Activated CD4-positive, alpha-beta T cell treated with anti-CD3 and anti-CD28 coated beads, Interleukin-2, Interleukin-6, amounts not matched to agents 100 ng/mL and 50 ng/mL, durations not matched to agents 16 hours and 8 hours (primary cell): ENCODE measurements around the gene IP6K3.

Experiments used
- DNase-seq: peaks from one replicate; pipeline ENCODE4 v3.0.0-alpha.2; 2020

Gene IP6K3

DNA sequence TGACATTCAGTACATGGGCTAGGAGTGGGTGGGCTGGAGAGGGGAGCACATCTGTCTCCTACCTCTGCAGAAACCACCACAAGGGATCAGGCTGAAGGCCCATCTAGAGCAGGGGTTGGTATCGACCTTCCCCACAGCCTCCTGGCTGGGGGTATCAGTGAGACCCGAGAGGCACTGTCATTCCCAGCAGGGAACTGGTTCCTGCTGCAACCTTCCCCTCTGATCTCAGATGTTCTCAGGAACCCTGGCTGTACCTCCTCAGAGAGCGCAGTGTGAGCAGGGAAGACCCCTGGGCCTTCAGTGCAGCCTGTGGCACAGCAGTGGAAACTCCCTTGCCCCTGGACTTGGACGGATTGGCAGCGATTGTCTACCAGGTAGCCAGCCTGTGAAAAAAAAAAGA, 7.8 kb downstream of the IP6K3 start:
- no peak for DNase-seq

- DNase-seq, result no peak
These were observed 8.6 kb downstream of the IP6K3 start for GRCh38 chr6:33738153-33738552.

DNA sequence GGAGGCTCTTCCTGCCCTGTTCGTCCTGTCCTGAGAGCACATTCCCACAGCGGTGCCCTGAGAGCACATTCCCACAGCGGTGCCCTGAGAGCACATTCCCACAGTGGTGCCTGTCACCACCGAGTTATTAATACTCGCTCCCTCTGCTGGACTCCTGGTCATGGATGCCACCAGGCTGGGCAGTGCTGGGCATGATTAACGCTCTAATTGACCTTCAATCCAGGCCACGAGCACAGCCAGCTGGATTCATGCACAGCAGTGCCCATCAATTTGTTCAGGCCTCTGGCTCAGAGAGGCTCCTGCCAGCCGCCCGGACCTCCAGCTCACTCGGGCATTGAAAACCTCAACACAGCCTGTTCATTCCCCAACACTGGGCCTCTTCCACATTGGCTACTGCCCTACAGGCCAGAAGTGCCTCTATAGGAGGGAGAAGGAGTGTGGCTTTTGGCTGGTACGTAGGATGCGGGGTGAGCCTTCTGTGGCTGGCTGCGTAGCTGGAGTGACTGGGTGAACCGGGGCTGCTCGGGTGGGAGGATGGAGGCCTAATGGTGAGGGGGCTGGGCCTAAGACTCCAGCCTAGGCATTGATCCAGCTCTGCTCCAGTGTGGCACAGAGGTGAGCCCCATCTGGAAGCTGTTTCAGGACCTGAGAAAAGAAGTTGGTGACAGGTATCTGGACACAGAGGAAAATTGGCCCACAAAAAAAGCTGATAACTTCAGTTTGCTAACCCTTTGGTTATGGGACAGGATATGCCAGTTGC, 9.3 kb downstream of the IP6K3 start:
- no peak for DNase-seq

DNA sequence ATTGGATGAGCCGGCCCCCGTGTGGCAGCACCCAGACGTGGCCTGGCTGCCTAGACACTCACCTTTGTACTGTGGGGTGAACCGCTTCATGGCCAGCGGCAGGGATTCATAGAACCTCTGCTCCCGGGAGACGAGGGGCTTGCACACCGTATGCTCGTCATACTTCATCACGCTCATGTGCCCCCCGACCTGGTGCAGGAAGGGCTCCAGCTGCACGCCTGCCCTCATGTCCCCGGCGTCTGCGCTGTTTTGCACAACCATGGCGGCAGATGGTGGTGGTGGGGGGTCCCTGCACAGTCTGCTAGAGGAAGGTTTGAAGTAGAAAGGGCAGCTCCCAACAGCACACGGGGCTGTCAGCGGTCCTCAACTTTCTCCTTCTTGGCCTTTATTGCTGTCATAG, 11.5 kb downstream of the IP6K3 start:
- no peak for DNase-seq

- DNase-seq, result no peak
These were observed 13.0 kb downstream of the IP6K3 start for GRCh38 chr6:33733709-33734007.

GRCh38 chr6:33732817-33733708, 13.6 kb downstream of the IP6K3 start:
- DNase-seq, result no peak

GRCh38 chr6:33732385-33732784, 14.3 kb downstream of the IP6K3 start:
- DNase-seq, result no peak

DNA sequence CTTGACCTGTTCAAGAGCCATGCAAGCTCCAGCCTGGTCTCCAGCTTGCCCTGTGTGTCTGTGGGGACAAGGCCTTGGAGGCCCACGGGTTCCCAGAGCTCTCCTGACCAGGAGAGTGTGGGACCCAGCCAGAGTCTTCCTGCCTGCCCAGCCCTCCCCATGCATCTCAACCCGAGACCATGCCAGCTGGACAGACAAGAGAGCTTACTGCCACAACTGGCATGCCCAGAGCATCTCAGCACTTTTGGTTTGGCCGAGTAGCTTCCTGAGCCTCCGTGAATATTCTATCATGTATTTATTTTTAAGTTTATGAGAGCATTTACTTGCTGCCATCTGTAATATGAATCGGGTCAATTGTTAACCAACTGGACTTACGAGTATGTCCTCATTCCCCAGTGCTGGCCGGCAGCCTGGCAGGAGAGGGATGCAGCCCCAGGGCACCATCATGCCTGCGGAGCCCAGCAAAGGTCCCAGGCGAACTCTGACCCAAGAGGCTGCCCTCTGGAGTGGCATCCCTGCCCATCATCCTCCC, 14.9 kb downstream of the IP6K3 start:
- DNase-seq, result no peak

DNA sequence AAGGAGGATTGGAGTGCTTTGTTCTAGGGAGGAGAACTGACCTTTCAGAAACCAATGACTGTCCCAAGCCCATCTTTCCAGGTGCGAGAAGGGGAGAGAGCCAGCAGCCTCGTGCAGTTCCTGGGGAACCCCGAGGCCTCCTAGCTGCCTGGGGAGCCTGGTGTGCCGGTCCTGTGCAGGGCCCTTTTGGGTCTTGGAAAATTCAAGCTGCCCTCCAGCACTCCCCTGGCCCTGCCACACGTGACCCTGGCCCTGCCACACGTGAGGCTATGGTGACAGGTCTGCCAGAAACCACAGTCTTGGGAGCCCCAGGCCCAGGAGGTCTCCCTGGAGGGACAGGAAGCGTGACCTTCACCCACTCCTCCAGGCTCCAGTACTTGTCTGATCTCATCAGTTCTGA, 15.7 kb downstream of the IP6K3 start:
- no peak for DNase-seq

DNA sequence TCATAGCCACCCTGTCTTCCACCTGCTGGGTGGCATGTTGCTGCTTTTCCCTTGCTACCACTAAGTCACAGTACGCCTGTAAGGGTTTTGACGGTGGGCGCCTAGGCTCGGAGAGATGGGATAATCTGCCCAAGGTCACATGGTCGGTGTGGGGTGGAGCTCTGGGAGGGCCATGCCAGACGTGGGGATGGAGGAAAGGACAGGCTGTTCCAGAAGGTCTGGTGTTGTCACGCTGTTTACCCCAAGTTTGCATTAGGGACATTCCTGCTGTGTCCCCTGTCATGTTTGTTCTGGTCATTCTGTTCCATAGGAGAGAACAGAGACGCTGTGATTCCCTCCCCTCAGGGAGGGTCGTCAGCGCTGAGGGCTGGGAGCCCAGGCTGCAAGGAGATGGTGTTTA, 16.1 kb downstream of the IP6K3 start:
- DNase-seq, result no peak

GRCh38 chr6:33729059-33729458, 17.6 kb downstream of the IP6K3 start:
- no peak for DNase-seq

GRCh38 chr6:33728438-33728837, 18.3 kb downstream of the IP6K3 start:
- DNase-seq, result no peak

- no peak for DNase-seq
These were observed 18.8 kb downstream of the IP6K3 start for GRCh38 chr6:33727932-33728331.

DNA sequence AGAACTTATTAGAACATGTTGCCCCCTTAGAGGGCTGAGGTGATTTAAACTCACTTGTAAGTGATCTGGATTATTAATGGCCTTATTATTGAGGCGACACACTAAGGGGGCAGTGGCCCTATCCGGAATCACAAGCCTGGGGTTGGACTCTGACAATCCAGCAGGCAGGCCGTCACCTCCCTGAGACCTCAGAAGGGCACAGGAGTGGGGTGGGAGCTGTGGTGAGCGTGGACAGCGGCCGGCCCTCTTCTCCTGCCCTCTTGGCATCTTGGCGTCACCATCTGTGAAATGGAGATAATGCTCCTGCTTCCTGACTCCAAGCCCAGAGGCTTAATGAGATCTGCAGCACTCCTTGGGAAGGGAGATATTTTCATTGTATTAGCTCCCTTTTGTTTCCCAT, 19.6 kb downstream of the IP6K3 start:
- DNase-seq, result no peak

- DNase-seq, result no peak
These were observed 20.0 kb downstream of the IP6K3 start for GRCh38 chr6:33726696-33727095.

DNA sequence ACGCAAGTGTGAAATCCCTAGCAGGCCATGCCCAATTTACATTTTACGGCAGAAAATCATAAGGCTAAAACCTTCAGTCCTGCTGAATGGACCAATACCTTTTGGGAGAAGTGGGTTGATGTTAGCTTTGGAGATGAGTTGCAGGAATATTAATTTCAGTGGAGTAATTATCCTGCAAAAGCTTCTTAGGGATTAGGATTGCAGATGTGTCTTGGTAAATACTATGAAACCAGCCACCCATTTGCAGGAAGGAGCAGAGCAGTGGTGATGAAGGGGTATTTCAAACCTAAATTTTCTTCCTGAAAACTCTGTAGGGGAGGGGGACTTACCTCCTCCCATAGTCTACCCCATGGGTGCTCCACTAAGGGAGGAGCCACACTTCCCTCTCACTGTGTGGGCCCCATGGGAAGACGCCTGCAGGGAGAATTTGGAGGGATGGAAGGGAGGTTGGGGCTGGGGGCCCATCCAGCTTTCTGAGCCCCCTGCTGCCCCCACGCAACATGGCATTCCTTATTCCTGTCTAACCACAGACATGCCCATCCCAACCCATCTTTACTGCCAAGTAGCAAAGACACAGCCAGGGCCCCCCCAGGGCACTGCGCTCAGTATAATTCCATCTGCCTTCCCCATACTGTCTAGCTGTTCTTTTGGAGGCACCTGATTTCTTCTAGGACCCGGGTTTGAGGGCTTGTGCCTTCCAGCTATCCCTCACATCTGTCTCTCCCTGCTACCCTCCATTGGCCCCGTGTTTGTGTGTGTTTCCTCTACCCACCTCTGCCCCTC, 20.6 kb downstream of the IP6K3 start:
- DNase-seq, result no peak

GRCh38 chr6:33725222-33725621, 21.5 kb downstream of the IP6K3 start:
- no peak for DNase-seq

DNA sequence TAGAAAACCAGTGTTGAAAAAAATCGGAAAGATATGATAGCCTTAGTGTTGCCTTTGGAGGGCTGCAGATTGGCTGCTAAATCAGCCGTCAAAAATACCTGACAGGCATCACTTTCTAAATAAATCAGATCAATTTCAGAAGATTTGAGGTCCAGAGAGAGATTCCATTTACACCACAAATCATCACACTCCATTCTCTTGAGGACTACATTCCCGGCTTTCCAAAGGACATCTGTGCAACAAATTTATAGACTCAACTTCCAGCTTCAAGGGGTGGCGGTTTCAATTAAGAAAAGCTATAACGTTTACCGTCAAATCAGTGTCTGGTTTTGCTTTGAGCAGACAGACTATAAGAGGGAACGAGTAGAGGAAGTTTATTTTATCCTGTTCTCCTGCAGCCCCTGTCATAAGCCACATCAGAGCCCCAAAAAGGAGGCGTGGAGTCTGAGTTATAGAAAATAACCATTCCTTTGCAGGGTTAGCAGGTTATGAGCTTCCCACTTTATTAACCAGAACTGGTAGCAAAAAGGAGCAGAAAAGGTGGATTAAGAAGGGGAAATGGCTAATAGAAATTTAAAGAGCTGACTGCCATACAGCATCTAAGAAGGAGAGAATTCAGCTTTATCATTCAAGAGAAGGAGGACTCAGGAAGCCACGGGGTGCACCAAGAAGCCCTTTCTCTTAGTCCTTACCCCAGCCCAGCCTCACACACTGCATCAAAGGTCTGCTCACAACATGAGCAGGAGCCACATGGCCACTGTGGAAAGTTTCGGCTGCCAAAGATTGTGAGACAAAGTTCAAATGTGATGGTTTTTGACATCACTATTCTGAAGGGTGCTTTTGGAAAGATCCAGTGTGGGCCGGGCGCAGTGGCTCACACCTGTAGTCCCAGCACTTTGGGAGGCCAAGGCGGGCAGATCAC, 22.3 kb downstream of the IP6K3 start:
- no peak for DNase-seq

DNA sequence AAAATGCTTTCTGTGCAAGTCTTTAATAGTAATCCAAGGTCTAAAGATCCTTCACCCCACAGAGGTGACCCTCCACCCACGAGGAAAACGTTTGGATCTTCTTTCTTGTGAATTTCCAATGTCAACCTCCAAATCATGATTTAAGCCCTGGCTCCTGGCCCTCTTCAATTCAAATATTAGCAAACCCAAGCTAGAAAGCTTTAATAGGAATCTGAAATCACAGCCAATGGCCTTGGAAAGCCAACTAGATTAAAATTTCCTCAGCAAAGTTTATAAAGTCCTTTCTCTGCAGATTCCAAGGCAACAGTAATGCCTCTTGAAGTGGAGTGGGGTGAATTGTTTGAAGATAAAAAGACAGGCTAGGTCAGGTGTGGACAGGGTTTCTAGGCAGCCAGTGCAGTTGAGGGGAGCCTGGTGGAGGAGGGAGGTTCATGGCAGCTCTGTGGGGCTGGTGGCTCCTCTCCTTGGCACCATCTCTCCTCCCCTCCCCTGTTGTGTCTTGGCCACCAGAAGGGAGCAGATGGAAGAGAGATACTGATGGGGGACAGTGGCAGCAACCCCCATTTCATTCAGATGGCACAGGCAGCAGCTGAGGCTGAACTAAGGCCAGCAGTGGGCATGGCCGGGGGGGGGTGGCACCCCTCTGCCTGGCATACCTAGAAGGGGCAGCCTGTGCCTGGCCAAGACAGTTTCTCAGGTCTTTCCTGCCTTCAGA, 23.2 kb downstream of the IP6K3 start:
- no peak for DNase-seq

DNA sequence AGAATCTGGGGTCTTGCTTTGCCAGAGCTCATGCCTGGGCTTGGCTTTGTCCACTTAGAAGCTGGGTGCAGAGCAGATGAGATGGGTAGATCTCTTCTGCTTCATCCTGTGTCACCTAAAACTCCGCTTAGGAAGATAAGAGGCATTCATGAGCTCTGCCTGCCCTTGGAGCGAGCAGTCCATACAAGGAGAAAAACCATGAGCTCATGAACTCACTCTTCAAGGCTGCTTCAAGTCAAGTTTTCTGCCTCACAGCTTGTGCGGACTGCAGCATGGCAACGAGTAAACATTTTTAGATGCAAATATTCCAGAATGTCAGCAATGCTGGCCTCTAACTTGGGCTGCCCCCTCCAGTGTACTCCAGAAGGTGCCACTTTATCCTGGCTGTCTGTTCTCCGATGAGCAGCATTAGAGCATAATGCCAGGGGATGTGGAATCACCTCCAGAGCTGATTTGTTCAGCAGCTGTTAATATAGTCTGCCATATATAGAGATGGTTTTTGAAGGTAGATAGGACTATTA, 24.5 kb downstream of the IP6K3 start:
- DNase-seq, result no peak

DNA sequence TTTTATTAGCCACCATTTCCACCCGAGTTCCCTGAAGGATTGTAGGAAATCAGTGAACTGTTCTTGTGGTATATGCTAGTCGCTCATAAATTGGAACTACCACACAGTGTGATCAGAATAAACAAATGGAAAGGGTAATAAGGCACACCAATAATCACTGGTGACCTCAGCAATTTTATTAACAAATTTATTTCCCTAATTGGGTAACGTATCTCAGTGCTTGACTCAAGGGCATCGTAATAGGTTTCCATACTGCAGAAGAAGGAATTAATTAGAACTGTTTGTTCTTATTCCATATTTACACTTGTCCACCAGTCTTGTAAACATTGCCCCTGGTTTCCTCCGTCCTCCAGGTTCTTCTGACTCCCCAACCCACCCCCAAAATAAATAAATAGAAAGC, 25.2 kb downstream of the IP6K3 start:
- DNase-seq, result no peak
